ENCODE measurements around the gene MDC1. TPM values are rescaled to one million over a fixed set of nuclear protein-coding genes. Genes with fewer than 3 reads are reported as not detected.

MDC1 gene
- total and polyA plus RNA-seq, 8 donors, result 12.3 to 28.0 (median 15.5) TPM

DNA sequence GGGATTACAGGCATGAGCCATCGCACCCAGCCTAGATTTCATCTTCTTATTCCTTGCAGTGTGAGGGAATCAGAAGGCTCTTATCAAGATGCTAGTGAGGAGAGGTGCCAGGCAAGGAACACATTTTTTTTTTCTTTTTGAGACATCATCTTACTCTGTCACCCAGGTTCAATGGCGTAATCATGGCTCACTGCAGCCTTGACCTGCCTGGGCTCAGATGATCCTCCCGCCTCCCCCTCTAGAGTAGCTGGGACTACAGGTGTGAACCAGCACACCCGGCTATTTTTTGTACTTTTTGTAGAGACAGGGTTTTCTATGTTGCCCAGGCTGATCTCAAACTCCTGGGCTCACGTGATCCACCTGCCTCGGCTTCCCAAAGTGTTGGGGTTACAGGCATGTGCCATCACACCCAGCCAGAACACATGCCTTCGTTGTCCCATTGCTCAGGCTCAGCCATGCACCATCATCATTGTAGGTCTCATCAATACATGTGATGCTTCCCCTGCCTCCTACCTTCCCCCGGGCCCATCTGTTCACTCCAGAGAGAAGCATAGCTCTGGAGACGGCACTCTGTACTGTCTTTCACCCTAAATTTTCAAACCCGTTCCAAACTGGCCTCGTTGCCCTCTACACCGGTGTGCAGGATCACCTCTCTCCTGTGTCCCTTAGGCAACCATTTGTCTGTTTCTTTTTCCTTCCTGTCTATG lies 15.3 kb upstream of the MDC1 start:
- no peak overlapping the region for H3K27ac ChIP-seq
- 86 to 91% methylated on average over 12 of the region's 12 CpGs for WGBS, 2 donors
- H3K9me3 ChIP-seq, result no peaks in the 10 kb centered on the region
- intact Hi-C loops (cut with DNase I), result loop anchor here in 1 of 3 donors (10.0 kb wide), 1 partner anchor 152 kb away; the partner anchor contains the start of gene DDR1
- FAIRE-seq (no peak), ATAC-seq (no peak), DNase-seq (no peak)
- no peak overlapping the region for H3K4me3 ChIP-seq
- peaks cover 0 to 34% (median 3%) of the 10 kb centered on the region in 3 donors for H3K36me3 ChIP-seq
- peaks cover 0 to 11% (median 3%) of the 10 kb centered on the region in 3 donors for H3K4me1 ChIP-seq
- H3K27me3 ChIP-seq, result no peaks in the 10 kb centered on the region
- TF ChIP-seq, protein P1, sequence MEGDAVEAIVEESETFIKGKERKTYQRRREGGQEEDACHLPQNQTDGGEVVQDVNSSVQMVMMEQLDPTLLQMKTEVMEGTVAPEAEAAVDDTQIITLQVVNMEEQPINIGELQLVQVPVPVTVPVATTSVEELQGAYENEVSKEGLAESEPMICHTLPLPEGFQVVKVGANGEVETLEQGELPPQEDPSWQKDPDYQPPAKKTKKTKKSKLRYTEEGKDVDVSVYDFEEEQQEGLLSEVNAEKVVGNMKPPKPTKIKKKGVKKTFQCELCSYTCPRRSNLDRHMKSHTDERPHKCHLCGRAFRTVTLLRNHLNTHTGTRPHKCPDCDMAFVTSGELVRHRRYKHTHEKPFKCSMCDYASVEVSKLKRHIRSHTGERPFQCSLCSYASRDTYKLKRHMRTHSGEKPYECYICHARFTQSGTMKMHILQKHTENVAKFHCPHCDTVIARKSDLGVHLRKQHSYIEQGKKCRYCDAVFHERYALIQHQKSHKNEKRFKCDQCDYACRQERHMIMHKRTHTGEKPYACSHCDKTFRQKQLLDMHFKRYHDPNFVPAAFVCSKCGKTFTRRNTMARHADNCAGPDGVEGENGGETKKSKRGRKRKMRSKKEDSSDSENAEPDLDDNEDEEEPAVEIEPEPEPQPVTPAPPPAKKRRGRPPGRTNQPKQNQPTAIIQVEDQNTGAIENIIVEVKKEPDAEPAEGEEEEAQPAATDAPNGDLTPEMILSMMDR (IDR thresholded peaks at IDR 0.05), result no peak

DNA sequence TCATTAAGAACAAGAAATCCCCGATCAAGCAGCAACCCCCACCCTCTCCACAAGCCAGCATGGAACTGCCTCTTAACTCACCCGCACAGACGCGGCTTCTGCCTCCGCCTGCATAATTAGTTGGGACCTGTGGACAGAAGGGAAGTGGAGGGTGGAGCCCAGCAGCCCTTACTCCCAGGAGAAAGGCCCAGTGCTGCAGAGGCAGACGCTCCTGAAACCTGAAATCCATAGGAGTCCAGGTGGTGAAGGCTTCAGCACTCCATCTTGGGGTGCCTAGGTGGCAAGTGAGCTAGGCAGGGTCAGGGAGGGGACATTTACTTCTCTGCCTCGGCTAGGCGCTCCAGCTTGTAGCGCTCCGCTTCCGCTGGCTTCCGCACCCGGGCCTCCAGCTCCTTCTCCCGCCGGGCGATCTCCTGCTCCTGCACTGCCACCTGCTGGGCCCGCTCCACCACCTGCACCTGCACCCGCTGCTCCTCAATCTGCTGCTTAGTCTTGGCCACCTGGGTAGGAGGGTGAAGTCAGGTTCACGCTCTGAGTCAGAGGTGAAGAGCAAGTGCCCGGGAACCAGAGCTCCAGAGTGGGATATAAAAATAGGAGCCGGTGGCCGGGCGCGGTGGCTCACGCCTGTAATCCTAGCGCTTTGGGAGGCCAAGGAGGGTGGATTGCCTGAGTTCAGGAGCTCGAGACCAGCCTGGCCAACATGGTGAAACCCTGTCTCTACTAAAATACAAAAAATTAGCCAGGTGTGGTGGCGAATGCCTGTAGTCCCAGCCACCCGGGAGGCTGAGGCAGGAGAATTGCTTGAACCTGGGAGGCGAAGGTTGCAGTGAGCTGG lies 13.7 kb upstream of the MDC1 start:
- intact Hi-C loops (cut with DNase I), result loop anchor here in 1 of 3 donors (10.0 kb wide), 1 partner anchor 154 kb away; the partner anchor contains the start of gene DDR1
- DNase-seq (peak; percentile 82 to 97 (median 90)), ATAC-seq (peak; percentile 95 to 99 (median 97)), FAIRE-seq (no peak)
- H3K9me3 ChIP-seq, result no peaks in the 10 kb centered on the region
- H3K4me3 ChIP-seq, result peak overlapping the region in 2 of 4 donors; percentile 18 to 34
- TF ChIP-seq, protein P1 (IDR thresholded peaks at IDR 0.05), result peak; percentile 61 to 73 (median 66)
- H3K4me1 ChIP-seq, result peaks cover 0 to 7% (median 3%) of the 10 kb centered on the region in 3 donors
- WGBS, 2 donors, result 21% methylated on average over 30 of the region's 30 CpGs
- H3K36me3 ChIP-seq, result peaks cover 0 to 34% (median 3%) of the 10 kb centered on the region in 3 donors
- peak overlapping the region in 1 of 4 donors; percentile 25 for H3K27ac ChIP-seq
- H3K27me3 ChIP-seq, result no peaks in the 10 kb centered on the region

DNA sequence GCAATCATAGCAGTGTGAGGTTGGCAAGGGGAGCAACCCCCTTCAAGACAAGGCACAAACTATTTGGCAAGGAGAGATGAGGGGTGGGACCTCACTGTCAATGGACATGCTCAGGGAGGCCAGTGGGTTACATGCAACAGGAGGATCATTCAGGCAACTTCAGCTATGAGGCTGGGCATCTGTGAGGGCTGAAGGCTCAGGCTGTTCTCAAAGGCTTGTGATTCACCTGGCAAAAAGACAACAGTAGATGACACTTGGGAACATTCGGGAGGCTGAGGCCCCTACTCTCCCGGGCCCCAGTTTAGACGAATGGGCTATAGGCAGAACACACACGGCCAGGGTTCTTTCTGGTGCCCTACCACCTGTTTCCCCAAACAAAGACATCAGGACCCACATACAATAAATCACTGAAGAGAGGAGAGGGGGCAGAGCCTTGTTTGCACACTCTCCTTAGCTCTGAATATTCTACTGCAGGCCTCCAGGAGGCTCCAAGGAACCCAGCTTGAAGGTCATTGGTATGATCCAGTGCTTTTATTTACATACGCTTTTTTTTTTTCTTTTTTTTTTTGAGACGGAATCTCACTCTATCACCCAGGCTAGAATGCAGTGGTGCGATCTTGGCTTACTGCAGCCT lies 11.0 kb upstream of the MDC1 start:
- Histone ChIP-seq H3K4me1 (peaks cover 0 to 8% (median 3%) of the 10 kb centered on the region in 3 donors), H3K36me3 (peaks cover 0 to 46% (median 10%) of the 10 kb centered on the region in 3 donors), H3K27me3 (no peaks in the 10 kb centered on the region), H3K27ac (no peak overlapping the region), H3K4me3 (no peak overlapping the region), H3K9me3 (no peaks in the 10 kb centered on the region)
- TF ChIP-seq, protein P1 (IDR thresholded peaks at IDR 0.05), result no peak
- no peak for ATAC-seq
- intact Hi-C loops (cut with DNase I), result loop anchor here in 2 of 3 donors (5.0 to 10.0 kb wide), 2 partner anchors 46 to 183 kb away; no protein-coding TSS in a partner anchor
- WGBS, 2 donors, result 68 to 75% methylated on average over 7 of the region's 7 CpGs
- DNase-seq, result no peak
- no peak for FAIRE-seq

DNA sequence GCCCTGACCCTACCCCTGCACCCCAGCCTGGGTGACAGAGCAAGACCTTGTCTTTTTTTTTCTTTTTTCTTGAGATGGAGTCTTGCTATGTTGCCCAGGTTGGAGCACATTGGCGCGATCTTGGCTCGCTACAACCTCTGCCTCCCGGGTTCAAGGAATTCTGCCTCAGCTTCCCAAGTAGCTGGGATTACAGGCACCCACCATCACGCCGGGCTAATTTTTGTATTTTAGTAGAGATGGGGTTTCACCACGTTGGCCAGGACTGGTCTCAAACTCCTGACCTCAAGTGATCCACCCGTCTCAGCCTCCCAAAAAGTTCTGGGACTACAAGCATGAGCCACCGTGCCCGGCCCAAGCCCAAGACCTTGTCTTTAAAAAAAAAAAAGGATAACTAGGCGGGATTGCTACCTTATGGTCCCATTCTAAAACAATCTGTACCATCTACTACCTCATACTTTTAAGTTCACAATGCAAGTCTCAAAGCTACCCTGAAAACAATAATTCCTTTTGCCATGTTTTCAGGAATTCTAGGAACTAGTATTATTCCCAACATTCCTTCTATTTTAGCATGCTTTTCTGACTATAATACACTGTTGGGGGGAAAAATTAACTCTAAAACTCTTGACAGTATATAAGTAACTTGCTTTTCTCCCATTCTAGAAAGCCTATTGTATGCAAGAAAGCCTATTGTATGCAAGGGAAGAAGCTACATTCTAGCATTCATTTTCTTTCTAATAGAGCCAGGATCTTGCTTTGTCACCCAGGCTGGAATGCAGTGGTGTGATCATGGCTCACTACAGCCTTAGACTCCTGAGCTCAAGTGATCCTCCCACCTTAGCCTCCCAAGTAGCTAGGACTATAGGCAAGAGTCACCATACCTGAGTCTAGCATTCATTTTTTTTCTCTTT lies 9.7 kb upstream of the MDC1 start:
- peaks cover 0 to 43% (median 14%) of the 10 kb centered on the region in 3 donors for H3K36me3 ChIP-seq
- 90 to 91% methylated on average over 11 of the region's 11 CpGs for WGBS, 2 donors
- H3K4me1 ChIP-seq, result peaks cover 0 to 11% (median 3%) of the 10 kb centered on the region in 3 donors
- DNase-seq, result no peak
- intact Hi-C loops (cut with DNase I), result loop anchor here in 2 of 3 donors (5.0 to 10.0 kb wide), 2 partner anchors 44 to 182 kb away; no protein-coding TSS in a partner anchor
- no peak overlapping the region for H3K4me3 ChIP-seq
- H3K27ac ChIP-seq, result no peak overlapping the region
- TF ChIP-seq, protein P1 (IDR thresholded peaks at IDR 0.05), result no peak
- FAIRE-seq, result no peak
- no peaks in the 10 kb centered on the region for H3K27me3 ChIP-seq
- no peaks in the 10 kb centered on the region for H3K9me3 ChIP-seq
- no peak for ATAC-seq

Measured in pancreas (tissue), 10 donors.